Measurements from ENCODE around the gene FASTK. TPM values are rescaled to one million over a fixed set of nuclear protein-coding genes. Genes with fewer than 3 reads are reported as not detected.
A peak's percentile ranks its signal among the peaks of the same experiment; 100 is the strongest.
"Not testable (repeated sequence)": the region's sequence is repeated elsewhere in the genome, so short reads cannot be mapped to it uniquely, and the experiment has no call there.

FASTK gene
- total RNA-seq, 1 donor from 2014 or later = 30.7 TPM

DNA sequence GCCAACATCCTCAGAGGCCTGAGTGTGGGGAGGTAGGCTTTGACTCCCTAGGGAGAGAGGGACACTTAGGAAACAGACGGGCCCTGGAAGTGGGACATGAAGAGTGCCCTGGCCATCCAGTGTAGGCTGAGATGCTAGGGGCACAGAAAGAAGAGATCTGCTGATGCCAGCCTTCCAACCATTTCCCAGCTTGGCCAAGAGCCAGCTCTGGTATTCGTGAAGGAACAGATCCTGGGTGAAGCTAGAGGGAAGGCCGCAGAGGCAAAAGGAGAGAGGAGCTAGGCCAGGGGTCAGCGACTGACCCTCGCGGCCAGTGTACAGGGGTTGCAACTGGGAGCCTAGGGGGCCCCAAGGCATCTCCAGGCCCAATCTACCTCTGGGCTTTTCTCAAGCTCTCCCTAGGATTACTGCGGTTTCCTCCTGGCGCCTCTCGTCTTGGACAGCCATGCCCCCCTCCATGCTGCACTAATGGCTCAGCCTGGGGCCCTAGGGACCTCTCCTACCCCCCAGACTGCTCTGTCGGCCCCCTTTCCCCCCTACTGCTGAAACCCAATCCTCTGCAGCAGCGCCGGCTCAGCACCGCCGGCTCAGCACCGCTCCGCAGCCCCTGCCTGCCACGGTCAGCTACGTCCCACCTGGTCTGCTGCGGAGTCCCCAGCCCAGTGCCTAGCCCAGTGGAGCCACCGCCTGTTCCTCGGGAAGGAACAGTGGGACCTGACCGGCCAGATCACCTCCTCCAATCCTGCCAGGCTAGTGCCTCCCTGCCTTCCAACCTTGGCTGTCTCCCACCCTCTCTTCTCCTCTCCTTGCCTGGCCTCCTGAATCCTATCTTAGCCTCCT, 32.4 kb downstream of the FASTK start, which contains the start of gene ASIC3:
Gene ASIC3 (plus strand): TSS at position 556 of the 840 bp plus-strand sequence. CDS start 355 bp downstream, outside the sequence.
- no peak for DNase-seq

DNA sequence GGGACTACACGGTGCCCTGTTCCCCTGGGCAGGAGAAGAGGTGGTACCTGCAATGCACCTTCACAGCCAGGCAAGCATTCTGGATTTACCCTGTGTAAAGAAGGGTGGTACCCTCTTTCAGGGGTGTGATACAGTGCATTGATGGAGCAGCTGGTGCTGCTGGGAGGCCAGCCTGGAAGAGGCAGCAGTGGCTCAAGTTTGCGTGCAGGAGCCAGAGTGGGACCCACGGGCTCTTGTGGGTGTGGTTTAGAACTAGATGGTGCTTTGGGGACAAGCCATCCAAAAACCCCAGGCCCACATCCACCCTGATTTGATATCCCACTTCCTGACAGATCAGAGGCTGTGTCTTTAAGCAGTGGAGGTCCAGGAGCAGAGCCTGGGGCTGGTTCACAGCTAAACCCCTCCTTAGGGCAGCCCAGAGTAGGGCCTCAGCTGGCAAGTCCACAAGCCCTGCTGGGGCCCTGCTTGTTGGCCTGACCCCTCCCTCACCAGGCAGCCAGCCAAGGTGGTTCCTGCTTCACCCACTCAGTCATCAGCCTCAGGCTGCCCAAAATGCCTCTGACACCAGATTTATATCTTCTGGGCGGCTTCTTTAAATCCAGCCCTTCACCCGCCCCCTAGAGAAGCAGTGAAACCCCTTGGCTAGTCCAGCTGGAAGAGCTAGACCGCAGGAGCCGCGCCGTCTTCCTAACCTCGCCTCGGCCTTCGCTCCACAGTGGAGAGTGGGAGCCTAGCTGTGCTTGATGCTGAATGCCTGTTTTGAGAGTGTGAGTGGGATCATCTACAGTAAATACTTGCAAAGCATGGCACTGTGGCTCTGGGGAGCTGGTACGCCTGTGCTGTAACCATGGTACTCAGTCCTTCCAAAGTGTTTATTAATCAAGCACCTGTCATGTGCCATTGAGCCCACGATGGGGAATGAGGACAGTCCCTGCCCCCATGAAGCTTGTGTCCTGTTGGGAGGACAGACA, 33.7 kb downstream of the FASTK start:
- DNase-seq = no peak

DNA sequence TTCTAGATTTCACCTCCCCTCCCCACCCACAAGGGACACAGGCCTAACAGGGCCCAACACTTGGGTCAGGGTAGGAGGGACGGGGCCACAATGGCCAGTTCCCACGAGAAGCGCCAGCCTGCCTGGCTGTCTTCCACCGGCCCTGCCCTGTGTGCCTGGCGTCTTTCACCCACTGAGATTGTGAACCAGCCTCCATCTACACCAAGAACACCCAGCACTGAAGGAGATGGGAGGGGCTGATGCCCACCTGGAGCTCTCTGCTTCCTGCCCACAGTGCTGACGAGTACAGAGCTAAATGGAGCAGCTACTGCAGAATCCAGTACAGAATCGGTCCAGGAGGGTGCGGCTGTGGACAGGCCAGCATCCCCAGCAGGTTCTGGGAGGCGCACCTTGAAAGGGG, 34.6 kb downstream of the FASTK start:
- DNase-seq = no peak

DNA sequence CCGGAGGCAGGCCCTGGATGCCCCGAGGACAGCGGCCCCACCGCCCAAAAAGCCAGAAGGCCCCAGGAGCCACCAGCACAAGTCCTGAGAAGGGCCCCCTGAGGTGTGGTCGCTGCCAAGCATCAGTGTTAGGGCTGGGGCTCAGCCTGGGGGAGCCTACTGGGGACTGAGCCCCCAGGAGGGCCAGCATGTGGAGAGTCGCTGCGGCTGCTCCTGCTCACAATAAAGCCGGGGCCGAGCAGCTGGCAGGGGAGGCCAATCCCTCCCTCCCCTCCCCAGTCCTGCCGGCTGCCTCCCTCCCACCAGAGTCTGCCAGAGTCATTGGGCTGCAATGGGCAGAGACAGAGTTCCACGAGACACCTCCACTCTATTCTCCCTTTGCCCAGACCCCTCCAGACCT, 35.3 kb downstream of the FASTK start:
- no peak for DNase-seq

DNA sequence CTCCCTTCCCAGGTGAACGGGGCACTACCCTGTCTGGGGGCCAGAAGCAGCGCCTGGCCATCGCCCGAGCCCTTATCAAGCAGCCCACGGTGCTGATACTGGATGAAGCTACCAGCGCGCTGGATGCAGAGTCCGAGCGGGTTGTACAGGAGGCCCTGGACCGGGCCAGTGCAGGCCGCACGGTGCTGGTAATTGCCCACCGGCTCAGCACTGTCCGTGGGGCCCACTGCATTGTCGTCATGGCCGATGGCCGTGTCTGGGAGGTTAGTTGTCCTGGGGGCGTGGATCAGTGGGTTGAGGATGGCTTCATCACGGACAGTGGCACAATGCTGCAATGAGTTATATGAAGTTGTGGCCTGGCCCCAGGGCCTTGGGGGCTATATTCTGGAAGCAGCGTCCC, 36.6 kb downstream of the FASTK start:
- no peak for DNase-seq

DNA sequence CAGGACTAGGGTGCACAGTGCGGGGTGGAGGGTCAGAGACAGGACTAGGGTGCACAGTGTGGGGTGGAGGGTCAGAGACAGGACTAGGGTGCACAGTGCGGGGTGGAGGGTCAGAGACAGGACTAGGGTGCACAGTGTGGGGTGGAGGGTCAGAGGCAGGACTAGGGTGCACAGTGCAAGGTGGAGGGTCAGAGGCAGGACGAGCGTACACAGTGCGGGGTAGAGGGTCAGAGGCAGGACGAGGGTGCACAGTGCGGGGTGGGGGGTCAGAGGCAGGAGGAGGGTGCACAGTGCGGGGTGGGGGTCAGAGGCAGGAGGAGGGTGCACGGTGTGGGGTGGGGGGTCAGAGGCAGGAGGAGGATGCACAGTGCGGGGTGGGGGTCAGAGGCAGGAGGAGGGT, 37.2 kb downstream of the FASTK start:
- not testable (repeated sequence) for DNase-seq

DNA sequence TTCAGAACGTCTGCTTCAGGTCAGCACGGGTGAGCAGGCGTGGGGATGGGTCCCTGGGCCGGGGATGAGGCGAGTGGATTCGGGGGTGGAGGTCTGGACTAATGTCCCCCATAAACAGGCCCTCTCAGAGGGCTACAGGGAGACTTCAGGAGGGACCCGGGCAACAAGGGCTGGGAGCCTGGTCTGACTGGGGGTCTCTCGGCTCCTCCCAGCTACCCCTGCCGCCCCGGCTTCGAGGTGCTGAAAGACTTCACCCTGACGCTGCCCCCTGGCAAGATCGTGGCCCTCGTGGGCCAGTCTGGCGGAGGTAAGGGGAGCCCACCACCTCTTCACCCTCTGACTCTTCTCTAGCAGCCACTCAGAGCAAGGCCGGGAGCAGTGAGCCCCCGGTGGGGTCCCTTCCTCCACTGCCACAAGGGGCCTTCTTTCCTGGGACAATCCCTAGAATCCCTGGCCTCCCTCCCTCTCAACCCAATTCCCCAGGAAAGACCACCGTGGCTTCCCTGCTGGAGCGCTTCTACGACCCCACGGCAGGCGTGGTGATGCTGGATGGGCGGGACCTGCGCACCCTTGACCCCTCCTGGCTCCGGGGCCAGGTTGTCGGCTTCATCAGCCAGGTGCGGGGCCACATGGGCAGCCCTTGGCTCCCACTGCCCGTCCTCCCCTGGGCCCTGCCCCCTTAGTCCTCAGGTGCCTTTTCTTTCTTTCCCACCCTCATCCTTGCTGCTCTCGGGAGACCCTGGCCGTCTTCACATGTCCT, 39.8 kb downstream of the FASTK start:
- DNase-seq = no peak

DNA sequence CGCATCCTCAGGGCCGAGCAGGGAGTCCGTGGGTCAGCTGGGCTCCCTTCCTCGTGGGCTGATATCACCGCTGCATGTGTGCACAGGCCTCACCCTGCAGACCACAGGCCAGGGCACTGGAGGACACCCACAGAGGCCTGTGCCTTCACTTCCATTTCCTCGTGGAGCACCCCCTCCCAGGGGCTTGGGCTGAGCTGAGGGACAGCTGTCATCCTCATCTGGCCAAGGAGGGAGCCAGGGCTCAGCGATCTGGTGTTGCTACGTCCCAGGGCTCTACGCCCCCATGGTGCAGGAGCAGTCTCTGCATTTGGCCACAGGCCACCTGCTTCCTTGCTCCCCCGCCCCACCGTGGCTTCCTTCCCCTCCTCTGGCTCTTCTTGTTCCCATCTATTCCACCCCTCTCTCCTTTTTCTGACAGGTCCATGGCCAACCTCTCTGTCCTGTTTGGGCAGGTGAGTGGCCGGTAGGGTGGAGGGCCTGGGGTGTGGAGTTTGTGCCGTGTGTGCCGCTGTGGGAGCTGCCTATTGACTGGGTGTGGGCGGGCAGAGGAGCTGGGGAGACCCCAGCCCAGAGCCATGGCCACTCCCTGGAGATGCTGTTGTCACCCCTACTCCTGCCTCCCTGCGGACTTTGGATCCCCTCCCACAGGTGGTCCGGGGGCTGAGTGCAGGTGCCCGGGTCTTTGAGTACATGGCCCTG, 40.6 kb downstream of the FASTK start:
- DNase-seq = no peak

DNA sequence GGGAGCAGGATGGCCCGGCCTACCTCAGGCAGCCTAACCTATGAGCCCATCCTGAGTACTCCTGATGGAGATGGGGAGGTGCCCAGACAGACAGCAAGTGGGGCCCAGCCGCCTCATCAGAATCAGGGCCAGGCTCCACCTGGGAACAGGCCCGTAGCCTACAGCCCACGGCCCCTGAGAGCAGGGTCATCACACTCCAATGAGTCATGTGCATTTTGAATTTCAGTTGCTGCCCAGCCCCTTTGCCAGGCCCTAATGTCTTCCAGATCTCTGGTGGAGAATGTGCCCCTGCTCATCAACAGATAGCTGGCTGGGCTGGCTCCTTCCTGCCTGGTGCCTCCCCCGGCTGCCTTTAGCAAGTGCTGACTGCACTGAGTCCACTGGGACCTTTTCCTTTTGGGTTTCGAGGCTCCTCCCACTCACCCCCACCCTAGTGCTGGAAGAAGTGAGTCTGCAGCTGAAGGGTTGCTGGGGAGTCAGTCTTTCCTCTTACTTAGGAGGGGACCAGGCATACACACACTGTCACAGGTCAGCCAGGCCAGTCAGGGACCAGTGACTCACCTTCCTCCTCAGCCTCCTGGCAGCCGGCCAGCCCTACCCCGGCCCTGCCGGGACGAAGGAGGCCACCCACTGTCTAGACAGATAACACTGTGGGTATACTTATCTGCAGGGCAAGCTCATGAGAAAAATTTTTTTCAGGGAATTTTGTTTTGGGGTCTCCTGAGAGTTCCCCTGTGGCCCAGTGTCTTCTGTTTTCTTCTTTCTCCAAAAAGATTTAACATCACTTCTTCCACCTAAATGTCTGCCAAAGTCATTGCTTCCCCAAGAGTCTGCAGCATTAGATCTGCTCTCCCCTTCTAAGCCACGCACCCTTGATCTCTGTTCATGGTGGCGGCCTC, 41.4 kb downstream of the FASTK start:
- peak; percentile 39 for DNase-seq

DNA sequence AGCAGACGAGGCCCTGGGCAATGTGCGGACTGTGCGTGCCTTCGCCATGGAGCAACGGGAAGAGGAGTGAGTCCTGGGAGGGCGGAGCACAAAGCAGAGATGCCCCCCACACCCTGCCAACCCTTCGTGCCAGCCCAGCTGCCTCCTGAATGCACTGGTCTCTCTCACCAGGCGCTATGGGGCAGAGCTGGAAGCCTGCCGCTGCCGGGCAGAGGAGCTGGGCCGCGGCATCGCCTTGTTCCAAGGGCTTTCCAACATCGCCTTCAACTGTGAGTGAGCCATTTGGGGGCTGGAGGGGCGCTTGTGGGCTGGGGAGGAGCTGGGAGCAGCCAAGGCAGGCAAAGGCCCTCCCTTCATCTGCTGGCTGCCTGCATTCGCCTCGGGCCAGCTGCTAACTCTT, 44.7 kb downstream of the FASTK start:
- DNase-seq = no peak

DNA sequence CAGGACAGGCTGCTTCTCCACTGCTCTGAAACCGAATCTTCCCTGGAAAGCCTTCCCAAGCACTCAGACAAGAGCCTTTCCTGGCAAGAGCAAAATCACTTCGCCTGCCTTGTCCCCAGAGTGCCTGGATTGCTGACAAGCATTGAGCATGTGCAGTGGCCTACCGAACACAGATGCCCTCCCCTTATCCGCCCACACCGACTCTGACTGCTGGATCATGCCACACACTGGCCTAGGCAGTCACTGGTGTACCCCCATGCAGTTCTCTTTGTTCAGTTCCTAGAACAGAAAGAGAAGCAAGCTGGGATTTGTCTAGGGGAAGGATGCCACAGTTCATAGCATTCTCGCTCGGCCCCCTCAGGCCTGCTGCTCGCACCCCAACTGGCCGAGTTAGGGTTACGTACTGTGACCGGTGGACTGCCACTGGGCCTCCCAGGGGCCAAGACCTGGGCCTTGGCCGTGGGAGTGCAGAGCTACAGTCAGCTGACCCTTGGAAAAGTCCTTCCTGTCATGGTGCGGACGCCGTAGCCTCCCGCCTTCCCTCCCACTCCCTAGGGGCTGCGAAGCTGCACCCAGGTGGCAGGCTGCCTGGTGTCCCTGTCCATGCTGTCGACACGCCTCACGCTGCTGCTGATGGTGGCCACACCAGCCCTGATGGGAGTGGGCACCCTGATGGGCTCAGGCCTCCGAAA, 45.4 kb downstream of the FASTK start:
- no peak for DNase-seq

DNA sequence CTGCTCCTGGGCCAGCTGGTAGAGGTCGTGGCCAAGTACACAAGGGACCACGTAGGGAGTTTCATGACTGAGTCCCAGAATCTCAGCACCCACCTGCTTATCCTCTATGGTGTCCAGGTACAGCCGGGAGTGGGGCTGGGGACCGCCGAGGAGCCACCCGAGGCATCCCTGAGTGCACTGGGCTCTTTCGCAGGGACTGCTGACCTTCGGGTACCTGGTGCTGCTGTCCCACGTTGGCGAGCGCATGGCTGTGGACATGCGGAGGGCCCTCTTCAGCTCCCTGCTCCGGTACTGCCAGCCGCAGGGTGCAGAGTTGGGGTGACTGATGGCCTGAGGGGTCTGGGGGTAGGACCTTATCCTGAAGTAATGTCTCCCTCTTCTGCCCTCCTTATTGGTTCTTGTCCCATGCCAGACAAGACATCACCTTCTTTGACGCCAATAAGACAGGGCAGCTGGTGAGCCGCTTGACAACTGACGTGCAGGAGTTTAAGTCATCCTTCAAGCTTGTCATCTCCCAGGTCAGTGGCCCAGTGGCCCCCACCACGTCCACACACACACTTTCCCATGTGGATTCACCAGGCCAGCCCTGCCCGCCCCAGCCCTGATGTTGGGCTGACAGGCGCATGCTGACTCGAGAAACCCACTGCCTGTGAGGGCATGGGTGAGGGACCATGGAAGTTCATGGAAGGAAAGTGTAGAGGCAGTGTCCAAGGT, 46.1 kb downstream of the FASTK start:
- no peak for DNase-seq

DNA sequence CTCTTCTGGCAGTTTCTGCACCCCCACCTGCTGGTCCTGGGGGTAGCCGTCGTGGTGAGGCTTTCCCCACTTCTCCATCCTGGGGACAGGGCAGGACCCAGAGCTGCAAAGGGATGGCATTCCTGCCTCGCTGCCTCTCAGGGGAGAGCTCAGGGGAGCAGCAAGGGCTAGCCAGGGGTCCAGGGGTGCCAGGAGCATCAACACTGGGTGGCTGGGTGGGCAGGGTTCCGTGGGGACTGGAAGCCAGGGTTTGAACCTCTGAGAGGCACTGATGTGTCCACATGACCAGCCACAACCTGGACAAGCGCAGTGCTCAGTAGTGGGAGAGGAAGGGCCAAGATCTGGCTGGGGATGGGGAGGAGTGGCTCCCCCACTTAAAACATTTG, 46.8 kb downstream of the FASTK start:
- no peak for DNase-seq

DNA sequence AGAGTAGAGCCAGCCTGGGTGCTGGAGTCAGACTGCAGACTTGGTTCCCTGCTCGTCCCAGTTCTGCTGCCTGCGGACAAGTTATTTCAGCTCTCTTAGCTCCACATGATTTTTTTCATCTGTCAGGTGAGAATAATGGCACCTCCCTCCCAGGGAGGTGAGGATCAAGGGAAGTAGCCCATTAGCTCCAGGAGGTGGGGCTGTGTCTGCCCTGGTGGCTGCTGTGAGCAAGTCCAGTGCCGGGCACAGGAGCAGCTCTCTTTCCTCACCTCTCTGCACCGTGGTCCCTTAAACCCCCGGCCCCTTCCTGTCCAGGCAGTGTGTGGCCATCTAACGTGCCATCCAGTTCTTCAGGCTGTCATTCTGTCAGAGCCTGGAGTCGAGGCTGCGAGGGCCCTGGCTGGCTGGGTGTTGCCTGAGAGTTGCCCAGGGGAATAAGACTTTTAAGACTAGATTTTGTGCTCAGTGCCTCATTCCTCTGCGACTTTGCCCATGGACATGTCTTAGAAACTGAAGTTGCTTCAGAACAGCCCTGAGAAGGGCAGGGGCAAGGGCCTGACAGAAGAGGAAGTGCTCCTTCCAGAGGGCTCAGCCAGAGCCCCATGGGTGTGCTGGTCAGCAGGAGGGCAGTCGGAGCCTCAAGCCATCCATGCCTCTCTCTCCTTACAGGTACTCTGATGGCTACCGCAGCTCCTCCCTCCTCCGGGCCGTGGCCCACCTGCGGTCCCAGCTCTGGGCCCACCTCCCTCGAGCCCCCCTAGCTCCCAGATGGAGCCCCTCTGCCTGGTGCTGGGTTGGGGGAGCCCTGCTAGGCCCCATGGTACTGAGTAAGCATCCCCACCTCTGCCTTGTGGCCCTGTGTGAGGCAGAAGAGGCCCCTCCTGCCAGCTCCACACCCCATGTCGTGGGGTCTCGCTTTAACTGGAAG, 47.4 kb downstream of the FASTK start:
- DNase-seq = no peak

DNA sequence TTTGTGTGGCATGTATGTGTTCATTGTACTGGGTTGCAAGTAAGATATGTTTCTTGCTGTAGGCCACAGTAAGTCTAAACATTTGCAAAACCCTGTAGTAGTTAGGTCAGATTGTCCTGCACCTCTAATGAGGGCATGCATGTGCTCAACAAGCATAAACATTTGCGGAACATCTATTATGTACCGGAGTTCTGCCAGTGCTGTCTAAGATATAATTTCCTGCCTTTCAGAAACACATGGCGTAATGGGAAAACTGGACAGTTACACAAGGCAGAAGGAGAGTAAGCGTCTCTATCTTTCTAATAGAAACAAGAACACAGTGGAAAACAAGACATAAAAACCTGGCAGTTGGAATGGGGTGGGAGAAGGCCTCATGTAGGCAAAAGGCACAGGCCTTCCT, 49.6 kb downstream of the FASTK start:
- no peak for DNase-seq

DNA sequence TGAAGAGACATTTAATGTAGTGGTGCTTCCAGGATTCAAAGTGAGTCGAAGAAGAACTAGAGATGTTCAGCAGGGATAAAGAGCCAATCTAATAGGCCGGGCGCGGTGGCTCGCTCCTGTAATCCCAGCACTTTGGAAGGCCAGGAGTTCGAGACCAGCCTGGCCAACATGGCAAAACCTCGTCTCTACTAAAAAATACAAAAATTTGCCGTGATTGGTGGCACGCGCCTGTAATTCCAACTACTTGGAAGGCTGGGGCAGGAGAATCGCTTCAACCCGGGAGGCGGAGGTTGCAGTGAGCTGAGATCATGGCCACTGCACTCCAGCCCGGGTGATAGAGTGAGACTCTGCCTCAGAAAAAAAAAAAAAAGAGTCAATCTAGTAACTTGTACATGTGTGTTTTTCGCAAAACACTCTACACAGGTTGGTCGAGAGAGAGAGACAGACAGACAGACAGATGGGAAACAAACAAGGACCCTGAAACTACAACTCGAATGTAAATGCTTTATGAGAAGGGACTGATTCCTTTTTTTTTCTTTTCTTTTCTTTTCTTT, 51.6 kb downstream of the FASTK start:
- no peak for DNase-seq

DNA sequence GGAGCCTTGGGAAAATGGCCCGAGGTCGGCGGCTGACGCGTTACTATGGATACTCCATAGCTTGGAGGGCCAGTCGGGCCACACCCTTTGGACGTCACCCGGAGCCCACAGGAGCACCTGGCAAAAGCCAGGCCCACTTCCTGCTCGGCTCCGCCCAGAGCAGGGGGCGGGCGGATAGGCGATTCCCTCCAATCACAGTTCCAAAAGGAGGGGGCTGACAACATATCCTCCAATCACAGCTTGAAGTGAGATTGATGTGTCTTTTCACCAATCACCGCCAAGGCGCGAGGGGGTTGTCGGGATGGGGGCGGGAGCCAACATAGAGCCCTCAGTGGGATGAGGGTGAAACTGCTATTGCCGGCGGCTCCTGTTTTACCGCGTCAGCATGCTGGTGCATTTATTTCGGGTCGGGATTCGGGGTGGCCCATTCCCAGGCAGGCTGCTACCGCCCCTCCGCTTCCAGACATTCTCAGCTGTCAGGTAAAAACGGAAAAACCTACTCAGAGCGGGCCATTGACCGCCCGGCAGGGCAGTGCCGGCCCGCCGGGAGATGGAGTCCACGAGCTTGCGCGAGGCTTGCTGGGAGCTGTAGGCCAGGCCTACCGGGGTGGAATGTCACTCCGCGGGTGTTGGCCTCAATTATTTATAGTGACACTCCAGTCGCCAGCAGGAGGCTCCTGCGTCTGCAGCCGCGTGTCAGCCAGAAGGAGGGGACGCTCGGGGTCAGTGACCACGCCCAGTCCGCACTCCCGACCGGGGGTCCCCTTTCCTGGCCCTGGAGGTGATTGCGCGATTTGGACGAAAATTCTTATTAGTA, 52.3 kb downstream of the FASTK start, which contains the start of gene ABCB8:
Gene ABCB8 (plus strand): TSS at position 320 of the 817 bp plus-strand sequence. CDS start 66 bp downstream, at position 386.
- DNase-seq = peak; percentile 97

Data from occipital lobe (tissue), 2 donors.